ENCODE results near the gene HMCN2.

- TF ChIP-seq CTCF (IDR thresholded peaks at IDR 0.05) (no peak), POLR2A (IDR thresholded peaks at IDR 0.05; ENCODE audit: low read depth) (no peak)
Measured at GRCh38 chr9:130336885-130337284, 71.3 kb downstream of the HMCN2 start.

Data from esophagus muscularis mucosa (tissue), 3 donors.